SHP77 treated with DMSO at 0.1 percent for 48 hours (cell line): ENCODE results near the gene PLPP6.

Experiments used
- DNase-seq: peaks from one replicate; lab custom pipeline; 2025; lab: John Stamatoyannopoulos, UW

Gene PLPP6

GRCh38 chr9:4700091-4700490 is 38.0 kb downstream of the PLPP6 start:
- DNase-seq: no peak

DNA sequence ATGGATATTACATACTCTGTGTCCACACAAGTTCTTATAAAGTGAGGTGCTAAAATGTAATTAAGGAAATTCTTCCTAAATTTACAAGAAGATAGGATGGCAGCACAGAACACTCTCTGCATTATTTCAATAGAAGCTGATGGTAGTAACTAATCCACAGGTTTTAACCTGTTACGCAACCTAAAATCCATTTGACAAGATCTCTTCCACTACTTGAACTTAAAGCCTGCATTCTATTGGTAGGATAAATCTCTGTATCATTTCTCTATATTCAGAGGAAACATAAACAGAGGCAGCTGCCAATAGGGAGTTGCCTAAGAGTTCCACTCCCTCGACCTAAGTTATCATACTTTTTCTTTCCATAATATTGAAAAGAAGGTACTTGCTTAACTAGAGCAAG is 38.8 kb downstream of the PLPP6 start:
- DNase-seq: no peak

- DNase-seq: no peak
Measured at GRCh38 chr9:4701526-4701925, 39.4 kb downstream of the PLPP6 start.

DNA sequence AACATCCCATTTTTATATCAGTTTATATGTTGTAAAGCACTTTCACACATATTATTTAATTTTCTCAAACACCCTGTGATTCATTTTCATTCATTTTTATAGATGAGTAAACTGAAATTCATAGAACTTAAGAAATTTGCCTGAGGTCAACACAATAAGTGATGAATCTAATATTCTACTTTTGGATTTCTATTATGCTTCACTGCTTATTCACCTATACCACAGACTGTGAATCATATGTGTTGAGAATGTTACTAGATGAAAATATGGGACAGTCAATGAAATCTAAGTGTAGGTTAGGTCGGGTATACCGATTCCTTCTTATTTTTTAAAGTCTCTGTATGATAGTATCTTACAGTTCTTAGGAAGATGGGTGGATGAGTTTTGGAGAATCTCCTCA is 42.0 kb downstream of the PLPP6 start:
- no peak for DNase-seq

GRCh38 chr9:4706021-4706420 is 43.9 kb downstream of the PLPP6 start:
- DNase-seq: no peak

- DNase-seq: no peak
Measured at GRCh38 chr9:4706971-4707622, 45.0 kb downstream of the PLPP6 start.

GRCh38 chr9:4709380-4709779 is 47.3 kb downstream of the PLPP6 start:
- DNase-seq: no peak

DNA sequence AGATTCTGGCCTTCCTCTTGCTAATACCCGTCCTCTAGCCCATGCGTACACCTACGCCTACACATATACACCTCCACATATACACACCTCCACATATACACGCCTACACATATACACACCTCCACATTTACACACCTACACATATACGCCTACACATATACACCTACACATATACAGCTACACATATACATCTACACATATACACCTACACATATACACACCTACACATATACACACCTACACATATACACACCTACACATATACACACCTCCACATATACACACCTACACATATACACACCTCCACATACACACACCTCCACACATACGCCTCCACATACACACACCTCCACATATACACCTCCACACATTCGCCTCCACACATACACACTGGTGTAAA is 51.8 kb downstream of the PLPP6 start:
- no peak for DNase-seq

DNA sequence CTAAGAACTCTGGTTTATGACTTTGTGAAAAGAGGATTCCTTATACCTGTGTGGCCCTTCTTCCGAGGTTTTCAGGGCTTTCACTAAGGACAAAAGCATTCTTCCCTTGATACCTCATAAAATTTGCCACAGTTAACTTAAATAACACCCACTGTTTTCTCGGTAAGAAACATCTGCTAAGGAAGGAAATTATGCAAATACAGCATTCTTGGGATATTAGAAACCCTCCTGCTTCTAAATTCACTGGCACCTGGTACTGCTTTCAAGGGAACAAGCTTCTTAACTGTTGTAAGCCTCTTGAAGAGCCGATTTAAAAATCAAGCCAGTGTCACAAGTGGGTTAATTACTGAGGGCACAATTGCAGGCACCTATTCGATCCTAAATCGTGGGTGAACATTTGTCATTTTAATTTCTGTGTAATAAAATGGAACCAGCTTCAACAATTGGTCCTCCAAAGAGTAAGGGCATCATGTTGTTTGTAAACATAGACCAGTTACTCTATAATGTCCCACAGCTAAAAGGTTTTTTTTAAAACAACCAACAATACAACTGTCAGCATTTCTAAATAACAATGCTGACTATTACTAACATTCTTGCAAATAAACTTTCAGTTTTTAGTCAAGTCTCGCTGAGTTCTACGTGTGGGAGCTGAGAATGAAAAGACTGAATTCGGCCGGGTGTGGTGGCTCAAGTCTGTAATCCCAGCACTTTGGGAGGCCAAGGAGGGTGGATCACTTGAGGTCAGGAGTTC is 52.3 kb downstream of the PLPP6 start:
- DNase-seq: no peak
